A673 (cell line): ENCODE measurements around the gene MXD3. TPM values are rescaled to one million over a fixed set of nuclear protein-coding genes. Genes with fewer than 3 reads are reported as not detected.
A peak's percentile ranks its signal among the peaks of the same experiment; 100 is the strongest.

ENCODE experiments used
- BruUV-seq: library from RNA; stranded (reverse); fragments of 400-500 nt; replicated peaks from 2 replicates; lab custom pipeline; 2021; lab: Mats Ljungman, UMichigan
- CTCF ChIA-PET: fragments of 300-600 bp; sonication (Branson Sonifier 250); formaldehyde crosslinking; loops from one replicate; lab custom pipeline; 2022; ENCODE audit warnings: antibody characterized with exemption; lab: Charles Lee
- POLR2A ChIA-PET: fragments of 300-600 bp; sonication (Branson Sonifier 250); formaldehyde crosslinking; loops from one replicate; lab custom pipeline; 2022; ENCODE audit warnings: antibody characterized with exemption; ENCODE audit not compliant: low non-redundant PET; lab: Charles Lee
- DNase-seq: peaks from one replicate; pipeline ENCODE4 v3.0.0-alpha.2; 2015; ENCODE audit warnings: low spot score
- H3K27ac ChIP-seq: fragments of 200-600 bp; sonication (generic); 2 replicates; pipeline ENCODE4 v1.5.1; 2016; ENCODE audit warnings: mixed run types, low read depth, mild to moderate bottlenecking, mixed read lengths, antibody characterized with exemption, low read length; ENCODE audit not compliant: poor library complexity, severe bottlenecking
- H3K27me3 ChIP-seq: fragments of 200-600 bp; sonication (generic); replicated peaks from 2 replicates; pipeline ENCODE4 v1.6.1; 2017; ENCODE audit warnings: mixed run types, low read depth, mild to moderate bottlenecking, mixed read lengths, antibody characterized with exemption, low read length; ENCODE audit not compliant: insufficient read depth, poor library complexity
- H3K36me3 ChIP-seq: fragments of 200-600 bp; sonication (generic); 2 replicates; pipeline ENCODE4 v1.6.1; 2016; ENCODE audit warnings: mixed run types, mild to moderate bottlenecking, mixed read lengths, antibody characterized with exemption, low read length; ENCODE audit not compliant: insufficient read depth, poor library complexity, severe bottlenecking
- H3K4me1 ChIP-seq: fragments of 200-600 bp; sonication (generic); 2 replicates; pipeline ENCODE4 v1.6.1; 2017; ENCODE audit warnings: mixed run types, mild to moderate bottlenecking, mixed read lengths, antibody characterized with exemption, low read length; ENCODE audit not compliant: insufficient read depth, poor library complexity, severe bottlenecking
- H3K4me3 ChIP-seq: fragments of 200-600 bp; sonication (generic); 2 replicates; pipeline ENCODE4 v1.5.1; 2016; ENCODE audit warnings: low read depth, mixed run types, mild to moderate bottlenecking, mixed read lengths, low read length; ENCODE audit not compliant: poor library complexity, severe bottlenecking
- H3K9me3 ChIP-seq: fragments of 200-600 bp; sonication (generic); 2 replicates; pipeline ENCODE4 v1.6.1; 2016; ENCODE audit warnings: mixed run types, low read depth, mild to moderate bottlenecking, mixed read lengths, antibody characterized with exemption, low read length; ENCODE audit not compliant: poor library complexity, severe bottlenecking
- EZH2 ChIP-seq: fragments of 200-600 bp; sonication (generic); IDR thresholded peaks from 2 replicates; pipeline ENCODE4 v1.6.1; 2017; ENCODE audit warnings: borderline replicate concordance, low read depth, mild to moderate bottlenecking, mixed read lengths, antibody characterized with exemption, low read length; ENCODE audit not compliant: poor library complexity, severe bottlenecking
- intact Hi-C: fragments of 100-400 bp; cut with micrococcal nuclease; formaldehyde crosslinking; loops from one replicate; pipeline ENCODE4 v1.10.0; 2022; ENCODE audit not compliant: unreplicated experiment
- total RNA-seq: library from RNA; stranded (reverse); gene quantifications from 2 replicates; pipeline ENCODE4 v1.2.3, GENCODE V29; 2021
- TF ChIP-seq, protein P1 (sequence below): fragments of 300-800, 200-600 bp; sonication (generic); conservative IDR thresholded peaks from 2 replicates; pipeline ENCODE4 v1.5.1; 2017; ENCODE audit warnings: low read depth, mild to moderate bottlenecking, antibody characterized with exemption, low read length, moderate library complexity, mixed read lengths

Gene MXD3
- total RNA-seq, 1 experiment from 2014 or later = 15.1 TPM

DNA sequence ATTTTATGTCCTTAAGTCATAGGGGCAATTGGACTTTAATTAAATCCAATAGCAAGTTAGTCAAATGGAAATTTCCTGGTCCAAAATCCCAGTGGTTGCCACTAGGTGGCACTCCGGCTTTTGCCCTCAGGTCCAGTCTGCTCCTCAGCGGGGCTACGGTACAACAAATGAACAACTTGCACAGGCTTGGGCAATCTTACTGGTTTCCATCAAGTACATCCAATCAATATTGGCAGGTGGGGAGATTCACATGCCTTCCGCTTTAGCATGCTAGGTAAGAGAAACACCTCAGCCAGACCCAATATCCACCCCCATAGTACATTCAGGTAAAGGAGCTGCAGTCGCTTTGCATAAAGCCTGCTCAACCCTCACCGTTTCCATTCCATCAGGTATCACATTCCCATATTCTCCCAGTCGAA is 6.3 kb upstream of the MXD3 start:
- TF ChIP-seq, protein P1, sequence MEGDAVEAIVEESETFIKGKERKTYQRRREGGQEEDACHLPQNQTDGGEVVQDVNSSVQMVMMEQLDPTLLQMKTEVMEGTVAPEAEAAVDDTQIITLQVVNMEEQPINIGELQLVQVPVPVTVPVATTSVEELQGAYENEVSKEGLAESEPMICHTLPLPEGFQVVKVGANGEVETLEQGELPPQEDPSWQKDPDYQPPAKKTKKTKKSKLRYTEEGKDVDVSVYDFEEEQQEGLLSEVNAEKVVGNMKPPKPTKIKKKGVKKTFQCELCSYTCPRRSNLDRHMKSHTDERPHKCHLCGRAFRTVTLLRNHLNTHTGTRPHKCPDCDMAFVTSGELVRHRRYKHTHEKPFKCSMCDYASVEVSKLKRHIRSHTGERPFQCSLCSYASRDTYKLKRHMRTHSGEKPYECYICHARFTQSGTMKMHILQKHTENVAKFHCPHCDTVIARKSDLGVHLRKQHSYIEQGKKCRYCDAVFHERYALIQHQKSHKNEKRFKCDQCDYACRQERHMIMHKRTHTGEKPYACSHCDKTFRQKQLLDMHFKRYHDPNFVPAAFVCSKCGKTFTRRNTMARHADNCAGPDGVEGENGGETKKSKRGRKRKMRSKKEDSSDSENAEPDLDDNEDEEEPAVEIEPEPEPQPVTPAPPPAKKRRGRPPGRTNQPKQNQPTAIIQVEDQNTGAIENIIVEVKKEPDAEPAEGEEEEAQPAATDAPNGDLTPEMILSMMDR = peak; percentile 85
- no peak for TF ChIP-seq EZH2
- no peak overlapping the region for H3K4me3 ChIP-seq
- H3K36me3 ChIP-seq = no peaks in the 10 kb centered on the region
- no TSS peak for BruUV-seq
- peak; percentile 68 for DNase-seq
- intact Hi-C loops = no loop called here
- no peaks in the 10 kb centered on the region for H3K27me3 ChIP-seq
- ChIA-PET POLR2A (no interaction called here), CTCF (interaction anchor here (0.7 to 0.9 kb wide), 2 partner anchors 8 to 53 kb away, joined by 3 to 4 read pairs; no protein-coding TSS in a partner anchor)
- no peak overlapping the region for H3K27ac ChIP-seq
- H3K9me3 ChIP-seq = no peaks in the 10 kb centered on the region
- peaks cover 1% of the 10 kb centered on the region for H3K4me1 ChIP-seq

DNA sequence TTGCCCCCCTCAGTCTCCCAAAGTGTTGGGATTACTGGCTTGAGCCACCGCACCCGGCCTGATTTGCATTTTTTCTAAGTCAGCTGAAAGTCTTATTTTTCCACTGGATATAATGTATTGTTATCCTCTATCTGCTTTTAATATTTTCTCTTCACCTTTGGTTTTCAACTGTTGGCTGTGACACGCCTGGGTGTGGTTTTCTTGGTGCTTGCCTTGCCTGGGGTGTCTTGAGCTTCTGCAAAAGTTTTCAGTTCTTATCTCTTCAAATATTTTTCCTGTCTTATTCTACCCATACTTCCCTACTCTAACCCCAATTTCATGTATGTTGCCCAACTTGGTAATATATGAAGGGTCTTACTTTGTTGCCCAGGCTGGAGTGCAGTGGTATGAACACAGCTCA is 4.3 kb upstream of the MXD3 start:
- H3K27ac ChIP-seq = no peak overlapping the region
- H3K9me3 ChIP-seq = no peaks in the 10 kb centered on the region
- H3K4me3 ChIP-seq = no peak overlapping the region
- DNase-seq = no peak
- H3K36me3 ChIP-seq = no peaks in the 10 kb centered on the region
- no peak for TF ChIP-seq EZH2
- TF ChIP-seq, protein P1 = no peak
- H3K27me3 ChIP-seq = no peaks in the 10 kb centered on the region
- BruUV-seq = no TSS peak
- peaks cover 5% of the 10 kb centered on the region for H3K4me1 ChIP-seq
- ChIA-PET CTCF (no interaction called here), POLR2A (no interaction called here)
- intact Hi-C loops = no loop called here

DNA sequence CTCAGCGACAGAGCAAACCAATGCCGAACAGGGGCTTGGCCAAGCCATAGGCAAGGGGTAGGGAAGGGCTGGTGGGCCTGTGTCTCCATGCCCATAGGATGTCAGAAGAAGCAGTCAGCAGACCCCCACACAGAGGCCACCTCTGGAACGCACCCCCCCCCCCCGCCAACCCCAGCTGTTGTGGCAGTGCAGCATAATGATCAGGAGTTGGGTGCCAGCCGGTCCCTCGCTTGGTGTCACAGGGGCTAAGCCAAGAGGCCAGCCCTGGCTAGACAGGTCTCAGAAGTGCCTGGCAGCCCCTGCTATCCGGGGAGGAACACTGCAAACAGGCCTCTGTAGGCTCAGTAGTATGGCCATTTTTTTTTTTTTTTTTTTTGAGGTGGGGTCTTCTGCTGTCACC is 3.7 kb upstream of the MXD3 start:
- no TSS peak for BruUV-seq
- Histone ChIP-seq H3K4me1 (peaks cover 11% of the 10 kb centered on the region), H3K4me3 (no peak overlapping the region), H3K27me3 (no peaks in the 10 kb centered on the region), H3K9me3 (no peaks in the 10 kb centered on the region), H3K36me3 (no peaks in the 10 kb centered on the region), H3K27ac (no peak overlapping the region)
- ChIA-PET POLR2A (no interaction called here), CTCF (no interaction called here)
- TF ChIP-seq EZH2 = no peak
- TF ChIP-seq, protein P1 = no peak
- no peak for DNase-seq
- intact Hi-C loops = no loop called here
